HG02943 (cell line): ENCODE results near the gene CYSRT1.

Experiments
- ATAC-seq: cut with Tn5 transposase; IDR thresholded peaks from one replicate; pipeline ENCODE4 v1.9.1; 2021; ENCODE audit warnings: mild to moderate bottlenecking, low read depth, moderate library complexity; ENCODE audit not compliant: unreplicated experiment

The CYSRT1 gene

DNA sequence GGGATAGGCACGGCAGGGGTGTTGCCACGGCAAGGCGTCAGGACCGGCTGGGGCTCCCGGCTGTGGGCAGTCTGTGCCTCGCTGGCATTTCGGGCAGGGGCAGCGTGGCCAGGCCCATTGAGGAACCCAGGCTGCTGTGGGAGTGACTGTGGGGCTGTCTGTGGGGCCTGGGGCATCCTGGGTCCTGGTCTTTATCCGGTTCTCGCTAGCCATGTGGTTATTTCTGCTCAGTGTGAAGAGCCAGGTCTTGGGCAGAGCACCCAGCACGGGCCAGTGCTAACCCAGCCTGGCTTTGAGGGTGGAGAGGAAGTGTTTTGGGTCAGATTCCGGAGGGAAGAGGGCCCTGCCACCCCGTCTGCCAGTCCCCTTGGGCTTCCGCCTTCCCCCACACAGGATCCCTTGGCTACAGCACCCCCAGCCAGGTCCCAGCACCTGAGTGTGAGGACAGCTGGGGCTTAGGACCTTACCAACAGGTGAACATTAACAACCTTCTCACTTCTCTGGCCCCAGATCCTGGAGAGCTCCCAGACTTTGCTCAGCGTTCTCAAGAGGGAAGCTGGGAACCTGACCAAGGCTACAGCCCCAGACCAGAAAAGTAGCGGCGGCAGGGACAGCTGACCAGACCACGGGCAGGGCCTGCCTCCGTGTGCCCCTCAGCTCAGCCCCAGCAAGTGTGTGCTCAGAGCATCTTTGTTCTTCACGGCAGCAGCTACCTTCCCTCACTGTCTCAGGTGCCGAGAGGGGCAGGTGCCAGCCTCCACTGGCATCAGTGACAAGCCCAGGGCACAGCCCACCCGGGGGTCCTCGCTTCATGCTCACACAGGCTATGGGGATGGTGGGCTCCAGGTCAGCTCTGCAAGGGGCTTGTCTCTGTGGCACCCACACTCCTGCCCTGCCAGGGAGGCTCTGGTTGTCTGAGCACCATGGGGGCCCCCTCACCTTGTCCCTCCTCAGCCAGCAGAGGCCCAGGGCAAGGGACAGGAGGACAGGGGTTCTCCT lies 35.4 kb upstream of the CYSRT1 start:
- ATAC-seq, result no peak

DNA sequence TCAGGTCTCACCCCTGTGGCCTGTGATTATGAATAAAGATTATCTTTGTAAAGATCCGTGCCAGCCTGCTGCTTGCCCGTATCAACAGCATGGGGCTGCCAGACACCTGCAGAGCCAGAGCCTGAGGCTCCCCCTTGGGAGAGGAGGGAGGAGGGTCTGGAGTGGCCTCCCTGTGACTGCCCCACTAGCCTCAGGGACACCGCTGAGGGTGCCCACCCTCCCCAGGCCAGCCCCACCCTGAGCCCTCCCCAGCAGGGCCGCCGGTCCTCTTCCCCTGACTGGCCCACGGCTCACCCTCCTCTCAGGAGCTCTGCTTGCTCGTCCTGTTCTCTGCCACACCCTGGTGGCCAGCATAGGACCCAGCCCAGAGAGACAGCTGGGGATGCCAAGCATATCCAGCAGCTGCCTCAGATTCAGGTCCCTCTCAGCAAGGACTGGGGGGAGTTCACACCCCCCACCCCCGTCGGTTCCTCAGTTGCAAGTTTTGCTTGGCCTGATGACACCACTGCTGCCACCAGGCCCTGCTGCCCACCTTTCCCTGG lies 34.6 kb upstream of the CYSRT1 start:
- no peak for ATAC-seq

DNA sequence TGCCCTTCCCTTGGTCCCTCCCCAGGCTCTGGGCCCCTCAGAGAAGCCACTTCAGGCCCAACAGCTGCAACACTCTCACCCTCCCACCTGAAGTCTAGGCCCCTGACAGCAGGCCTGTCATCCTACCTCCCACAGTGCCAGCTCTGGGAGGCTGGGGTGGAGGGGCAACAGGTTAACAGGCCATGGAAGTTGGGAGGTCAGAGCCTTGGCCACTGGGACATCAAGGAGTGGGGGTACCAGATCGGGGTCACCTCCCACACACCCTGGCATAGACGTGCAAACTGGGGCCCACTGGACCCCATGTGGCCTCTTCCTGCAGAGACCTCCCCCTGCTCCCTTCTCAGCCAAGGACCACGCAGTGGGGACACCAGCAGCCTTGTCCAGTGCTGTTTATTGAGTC lies 33.7 kb upstream of the CYSRT1 start:
- ATAC-seq, result no peak

DNA sequence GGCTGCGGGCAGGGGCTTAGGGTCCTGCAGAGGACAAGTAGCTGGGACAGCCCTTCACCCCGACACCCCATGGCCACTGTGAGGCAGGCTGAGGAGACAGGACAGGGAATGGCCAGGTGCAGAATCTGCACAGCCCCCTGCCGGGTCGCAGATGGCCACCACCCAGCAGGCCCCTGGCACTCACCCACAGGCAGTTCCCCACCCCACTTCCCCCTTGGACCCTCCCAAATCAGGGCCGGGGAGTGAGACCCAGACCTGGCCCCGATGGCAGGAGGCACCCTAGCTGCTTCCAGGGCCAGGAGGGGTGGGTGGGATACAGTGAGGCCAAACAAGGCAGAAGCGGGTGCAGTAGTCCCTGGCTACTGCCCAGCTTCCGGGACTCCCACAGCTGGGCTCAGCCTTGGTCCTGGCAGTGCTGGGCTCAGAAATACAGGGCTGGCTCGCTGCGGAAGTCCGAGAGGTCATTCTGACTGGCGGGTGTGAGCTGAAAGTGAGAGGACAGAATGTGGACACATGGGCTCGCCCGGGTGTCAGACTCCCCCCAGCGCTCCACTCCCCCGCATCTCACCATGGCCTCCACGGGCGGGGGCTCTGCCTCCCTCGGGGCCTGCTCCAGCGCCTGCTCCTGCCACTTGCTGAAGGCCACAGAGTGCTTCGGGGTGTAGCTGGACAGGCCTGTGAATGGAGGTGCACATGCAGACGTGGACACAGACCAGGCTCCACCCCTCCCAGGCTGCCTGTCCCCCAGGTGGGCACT lies 33.1 kb upstream of the CYSRT1 start:
- ATAC-seq, result no peak

DNA sequence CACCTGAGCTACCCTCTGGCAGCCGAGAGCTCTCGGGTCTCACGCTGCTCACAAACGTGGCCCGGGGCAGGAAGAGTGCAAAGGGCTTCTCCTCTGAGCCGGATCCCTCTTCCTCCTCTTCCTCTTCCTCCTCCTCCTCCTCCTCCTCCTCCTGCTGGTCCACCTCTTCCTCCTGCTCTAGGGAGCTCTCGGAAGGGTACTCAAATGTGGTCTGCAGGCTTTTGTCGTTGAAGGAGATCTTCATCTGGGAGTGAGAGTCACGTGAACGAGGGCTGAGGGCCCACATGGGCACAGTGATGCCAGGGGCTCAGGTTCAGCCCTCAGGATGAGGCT lies 32.6 kb upstream of the CYSRT1 start:
- ATAC-seq, result no peak

DNA sequence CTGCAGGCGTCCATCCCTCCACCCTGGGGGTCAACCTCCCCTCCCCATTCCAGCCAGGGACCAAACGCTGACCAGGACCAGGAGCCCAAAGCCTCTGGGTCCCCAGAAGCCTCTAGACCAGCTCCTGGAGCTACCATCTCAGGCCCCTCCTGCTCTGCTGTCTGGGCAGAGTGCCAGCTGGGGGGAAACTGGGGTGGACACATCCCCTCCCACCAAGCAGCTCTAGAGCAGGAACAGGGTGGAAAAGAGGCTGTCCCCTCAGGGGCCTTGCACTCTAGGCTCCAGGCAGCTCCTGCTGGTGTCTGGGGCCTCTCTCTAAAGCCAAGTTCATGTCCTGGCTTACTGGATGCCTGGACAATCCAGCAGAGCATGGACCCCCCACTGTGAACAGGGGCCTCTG lies 32.1 kb upstream of the CYSRT1 start:
- ATAC-seq, result no peak

DNA sequence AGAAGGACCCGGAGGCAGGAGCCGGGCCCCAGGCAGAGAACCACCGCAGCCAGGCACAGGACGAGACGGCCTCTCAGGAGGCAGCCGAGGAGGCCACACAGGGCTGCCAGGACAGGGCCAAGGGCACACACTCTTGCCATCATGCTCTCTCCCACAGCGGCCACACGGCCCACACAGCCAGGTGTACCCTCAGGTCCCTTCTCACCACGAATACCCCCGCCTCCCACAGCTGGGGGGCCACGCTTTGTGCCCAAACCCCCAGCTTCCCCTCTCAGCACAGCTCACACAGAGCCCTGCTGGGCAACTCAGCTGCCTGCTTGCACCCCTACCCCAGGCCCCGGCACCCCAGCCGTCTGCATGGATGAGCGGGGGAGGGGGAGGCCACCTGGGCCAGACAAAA lies 31.2 kb upstream of the CYSRT1 start:
- no peak for ATAC-seq

DNA sequence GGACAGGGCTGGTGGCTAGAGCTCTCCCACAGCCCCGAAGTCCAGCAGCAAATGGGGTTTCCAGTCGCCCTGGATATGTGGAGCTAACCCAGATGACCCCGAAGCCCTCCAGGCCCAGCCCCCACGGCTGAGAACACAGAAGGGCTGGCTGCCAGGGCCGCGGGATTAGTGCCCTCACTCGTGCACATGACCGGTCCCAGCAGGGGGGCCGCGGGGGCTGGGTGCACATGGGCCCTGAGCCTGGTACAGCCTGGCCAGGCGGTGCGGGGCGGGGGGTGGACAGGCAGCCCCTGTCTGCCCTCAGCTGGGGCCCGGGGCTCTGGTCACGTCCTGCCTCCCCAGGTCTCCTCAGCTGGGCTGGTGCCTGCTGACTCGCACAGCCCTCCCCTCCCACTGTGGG lies 30.6 kb upstream of the CYSRT1 start:
- ATAC-seq, result no peak

DNA sequence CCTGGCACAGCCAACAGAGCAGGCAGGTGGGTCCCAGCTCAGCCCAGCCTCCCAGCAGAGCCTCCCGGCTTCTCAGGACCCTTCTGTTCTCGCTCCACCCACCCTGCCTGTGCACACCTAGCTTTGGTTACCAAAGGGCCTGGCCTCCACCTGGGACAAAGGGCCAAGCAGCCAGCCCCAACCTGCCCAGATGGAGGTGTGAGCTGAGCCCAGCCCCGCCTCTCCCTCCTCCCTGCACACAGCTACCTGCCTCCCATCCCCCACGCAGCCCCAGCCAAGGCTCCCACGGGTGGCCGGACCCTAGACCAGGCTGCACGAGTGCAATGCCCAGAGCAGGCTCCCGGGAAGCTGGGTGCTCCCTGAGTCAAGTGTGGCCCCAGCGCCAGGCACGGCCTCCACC lies 30.1 kb upstream of the CYSRT1 start:
- ATAC-seq, result no peak

DNA sequence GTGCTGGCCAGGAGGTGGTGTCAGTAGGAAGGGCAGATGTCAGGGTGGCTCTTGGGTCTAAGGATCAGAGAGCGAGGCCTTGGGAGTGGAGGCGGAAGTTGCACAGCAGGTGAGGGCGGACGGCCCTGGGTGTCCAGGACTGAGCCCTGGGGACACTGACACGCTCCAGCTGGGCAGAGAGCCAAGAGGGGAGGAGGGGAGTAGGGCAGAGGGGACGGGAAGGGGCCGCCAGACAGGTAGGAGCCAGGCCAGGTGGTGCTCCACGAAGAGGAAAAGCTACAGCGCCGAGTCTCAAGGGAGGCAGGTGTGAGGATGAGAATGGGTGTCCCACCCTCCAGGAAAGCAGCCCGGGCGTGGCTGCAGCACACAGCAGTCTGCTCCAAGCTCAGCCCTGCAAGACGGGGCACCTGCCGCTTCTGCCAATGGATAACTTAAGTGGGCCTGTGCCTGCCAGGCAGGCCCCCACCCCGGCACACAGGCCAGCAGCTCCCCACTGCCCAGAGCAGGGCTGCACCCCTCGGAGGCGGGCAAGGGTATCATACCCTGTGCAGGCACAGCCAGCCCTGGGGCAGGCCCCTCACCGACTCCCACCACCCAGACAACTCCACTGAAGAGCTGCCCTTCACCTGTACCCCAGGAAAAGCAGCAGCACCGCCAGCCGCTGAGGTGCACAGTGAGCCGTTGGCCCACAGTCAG lies 29.3 kb upstream of the CYSRT1 start:
- no peak for ATAC-seq

DNA sequence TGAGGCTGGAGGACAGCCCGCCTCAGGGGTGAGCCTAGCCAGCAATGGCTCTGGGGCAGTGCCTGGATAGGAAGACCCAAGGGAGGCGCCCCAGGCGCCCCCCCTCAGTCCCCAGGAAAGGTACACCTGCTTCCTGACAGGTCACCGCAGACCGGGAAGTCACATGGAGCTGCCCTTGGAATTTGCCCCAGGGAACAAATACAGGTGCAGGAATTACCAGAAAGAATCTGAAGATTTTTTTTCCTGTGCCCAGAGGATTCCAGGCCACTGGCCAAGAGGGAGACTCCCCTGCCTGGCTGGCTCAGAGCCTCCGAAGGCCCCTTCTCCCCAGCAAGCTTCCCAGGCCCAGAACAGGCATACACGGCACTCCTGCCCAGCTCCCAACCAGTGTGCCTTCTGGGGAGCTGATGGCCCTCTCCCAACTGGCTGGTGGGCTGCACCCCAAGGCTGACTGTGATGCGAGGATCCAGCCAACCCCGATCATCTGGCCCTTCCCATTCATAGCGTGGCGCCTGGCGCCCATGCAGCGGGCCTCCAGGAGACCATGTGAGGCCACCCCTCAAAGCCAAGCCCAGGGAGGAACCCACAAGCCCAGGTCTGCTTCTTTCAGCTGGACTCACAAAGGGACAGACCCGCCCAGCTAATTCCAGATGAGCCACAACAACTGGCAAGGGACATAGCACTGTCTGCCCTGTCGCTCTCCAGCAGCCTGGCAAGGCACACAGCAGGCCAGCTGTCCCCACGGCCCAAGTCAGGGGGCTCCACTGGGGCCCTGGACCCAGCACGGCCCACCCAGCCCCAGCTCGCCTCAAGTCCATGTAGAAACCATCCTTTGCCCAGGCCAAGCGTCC lies 26.7 kb upstream of the CYSRT1 start:
- no peak for ATAC-seq

DNA sequence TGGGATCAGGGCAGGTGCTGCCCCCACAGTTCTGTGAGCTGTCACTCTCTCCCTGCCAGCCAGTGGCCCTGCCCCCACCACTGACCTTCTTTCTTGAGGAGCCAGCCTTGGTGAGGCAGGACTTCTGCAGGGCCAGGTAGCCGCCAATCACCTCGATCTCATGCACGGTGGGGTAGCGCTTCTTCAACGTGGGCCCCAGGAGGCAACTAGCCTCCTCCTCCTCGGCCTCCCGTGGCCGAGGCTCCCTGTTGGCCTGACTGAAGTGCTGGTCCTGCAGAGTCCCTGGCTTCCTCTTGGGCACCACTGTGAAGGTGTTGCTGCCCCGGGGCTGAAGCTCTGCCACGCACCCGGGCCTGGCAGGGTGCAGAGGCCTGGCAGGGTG lies 26.1 kb upstream of the CYSRT1 start:
- ATAC-seq, result no peak

DNA sequence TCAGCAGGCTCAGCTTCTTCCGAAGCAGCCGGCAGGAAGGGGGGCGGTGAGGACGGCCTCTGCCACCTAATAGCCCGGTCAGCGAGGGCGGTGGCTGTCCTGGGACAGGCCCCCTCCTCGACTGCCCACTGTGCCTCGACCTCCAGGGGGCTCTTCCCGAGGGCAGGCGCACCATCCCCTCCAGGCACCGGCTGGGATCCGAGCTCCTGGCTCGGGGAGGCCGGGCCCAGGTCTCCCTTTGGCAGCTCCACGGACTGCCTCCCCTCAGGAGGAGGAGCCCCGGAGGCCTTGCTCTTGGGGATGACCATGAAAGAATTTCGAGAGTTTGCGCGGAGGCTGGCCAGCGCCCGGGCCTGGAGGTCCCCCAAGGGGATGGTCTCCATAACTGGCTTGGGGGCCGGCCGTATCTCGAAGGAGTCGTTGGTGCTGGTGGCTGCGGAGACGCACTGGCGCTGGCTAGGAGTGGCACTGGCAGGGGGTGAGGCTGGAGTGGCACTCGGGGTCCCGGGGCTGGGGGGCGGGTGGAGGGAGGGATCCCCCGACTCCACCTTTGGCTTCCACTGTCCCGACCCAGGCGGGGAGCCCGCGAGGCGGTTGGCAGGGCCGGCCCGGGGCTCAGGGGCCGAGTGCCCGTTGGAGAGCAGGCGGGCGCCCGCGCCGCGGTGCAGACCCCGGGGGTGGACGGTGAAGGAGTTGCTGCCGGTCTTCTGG lies 25.4 kb upstream of the CYSRT1 start:
- no peak for ATAC-seq

DNA sequence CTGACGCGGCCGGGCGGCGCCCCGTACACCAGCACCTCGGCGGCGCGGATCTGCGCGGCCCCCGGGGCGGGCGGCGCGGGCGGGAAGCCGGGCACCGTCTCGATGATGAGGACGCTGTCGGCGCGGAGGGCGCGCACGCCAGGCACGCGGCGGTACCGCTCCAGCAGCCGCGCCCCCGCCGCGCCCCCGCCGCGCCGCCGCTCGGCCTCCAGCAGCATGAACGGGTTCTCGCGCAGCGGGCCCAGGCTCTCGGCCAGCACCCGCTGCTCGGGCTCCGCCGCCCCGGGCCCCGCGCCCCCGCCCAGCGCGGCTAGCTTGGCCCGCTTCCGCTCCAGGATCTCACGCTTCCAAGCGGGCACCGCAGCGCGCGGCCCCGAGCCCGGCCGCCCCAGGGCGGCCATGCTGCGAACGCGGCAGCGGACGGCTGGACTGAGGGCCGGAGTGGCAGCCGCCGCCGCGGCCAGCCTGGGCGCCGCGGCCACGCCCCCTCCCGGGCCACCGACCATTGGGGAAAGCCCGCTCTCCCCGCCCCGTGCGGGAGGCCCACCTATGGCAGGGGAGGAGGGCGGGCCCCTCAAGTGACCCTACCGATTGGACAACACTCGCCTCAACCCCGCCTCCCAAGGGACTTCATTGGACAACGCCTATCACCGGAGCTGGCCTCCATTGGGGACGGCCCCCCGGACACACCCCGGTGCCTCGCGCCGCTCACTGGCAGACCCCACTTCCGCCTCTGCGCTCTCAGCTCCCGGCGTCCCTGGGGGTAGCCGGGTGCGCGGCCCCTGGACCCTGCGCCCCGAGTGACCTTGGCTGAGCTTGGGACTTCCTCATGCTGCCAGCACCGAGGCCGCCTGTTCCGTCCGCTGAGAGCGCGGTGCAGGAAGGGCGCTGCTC lies 24.4 kb upstream of the CYSRT1 start, which contains the start of gene TPRN:
Gene TPRN (minus strand): TSS at position 431 of the 894 bp plus-strand sequence. CDS start 30 bp downstream, at position 401.
- ATAC-seq, result peak; percentile 89

DNA sequence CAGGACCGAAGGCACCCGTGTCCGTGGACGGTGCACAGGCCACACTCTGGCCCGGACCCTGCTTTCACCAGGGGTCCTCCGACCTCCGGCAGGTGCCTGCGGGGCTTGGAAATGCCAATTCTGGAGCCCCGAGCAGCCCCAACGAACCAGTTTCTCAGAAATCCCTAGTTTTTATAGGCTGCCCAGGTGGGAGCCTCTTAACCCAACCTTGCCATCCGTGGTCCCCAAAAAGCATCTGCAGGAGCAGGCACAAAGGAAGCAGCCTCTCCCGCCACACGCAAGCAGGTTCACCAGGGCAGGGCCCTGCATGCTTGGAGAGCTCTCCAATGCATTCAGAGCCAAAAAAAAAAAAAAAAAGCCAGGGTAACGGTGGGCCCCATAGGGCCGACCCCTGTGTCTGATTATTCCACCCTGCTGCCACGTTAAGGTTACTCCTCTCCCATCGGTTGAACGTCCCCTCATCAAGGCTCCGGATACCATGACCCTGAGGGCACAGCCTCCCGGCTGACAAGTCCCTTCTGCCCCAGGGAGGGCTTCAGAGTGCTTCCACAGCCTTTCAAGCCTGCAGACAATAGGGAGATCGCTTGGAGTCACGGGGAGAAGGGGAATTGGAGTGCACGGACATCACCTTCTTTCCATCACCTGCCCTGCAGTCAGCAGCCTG lies 23.6 kb upstream of the CYSRT1 start:
- no peak for ATAC-seq

DNA sequence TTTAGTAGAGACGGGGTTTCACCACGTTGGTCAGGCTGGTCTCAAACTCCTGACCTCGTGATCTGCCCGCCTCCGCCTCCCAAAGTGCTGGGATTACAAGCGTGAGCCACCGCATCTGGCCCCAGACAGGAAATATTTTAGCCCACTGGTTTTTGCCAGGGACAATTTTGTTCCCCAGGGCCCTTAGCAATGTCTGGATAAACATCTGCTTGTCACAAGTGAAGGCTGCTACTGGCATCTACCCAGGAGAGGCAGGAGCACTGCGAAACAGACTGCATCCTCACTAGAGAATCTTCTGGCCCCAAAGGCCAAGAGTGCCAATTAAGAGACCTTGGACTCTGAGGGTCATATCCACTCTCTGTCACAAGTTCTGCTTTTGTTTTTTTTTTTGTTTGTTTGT lies 22.0 kb upstream of the CYSRT1 start:
- no peak for ATAC-seq

DNA sequence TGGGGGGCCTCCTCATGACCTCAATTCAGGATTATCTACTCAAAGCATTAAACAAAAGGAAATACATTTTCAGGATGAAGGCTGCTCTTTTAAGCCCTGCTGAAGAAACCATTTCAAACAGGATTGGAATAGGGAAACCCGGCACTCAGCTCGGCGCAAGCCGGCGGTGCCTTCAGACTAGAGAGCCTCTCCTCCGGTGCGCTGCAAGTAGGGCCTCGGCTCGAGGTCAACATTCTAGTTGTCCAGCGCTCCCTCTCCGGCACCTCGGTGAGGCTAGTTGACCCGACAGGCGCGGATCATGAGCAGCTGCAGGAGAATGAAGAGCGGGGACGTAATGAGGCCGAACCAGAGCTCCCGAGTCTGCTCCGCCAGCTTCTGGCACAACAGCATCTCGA lies 20.2 kb upstream of the CYSRT1 start:
- no peak for ATAC-seq
